ENCODE data around the gene MICALL2. TPM values are rescaled to one million over a fixed set of nuclear protein-coding genes. Genes with fewer than 3 reads are reported as not detected.

Gene MICALL2
- 15.1 and 19.0 TPM in 2 replicates for total RNA-seq (2014; rRNA removed; shearing (Covaris generic))

GRCh38 chr7:1458683-1459511 is at the start of gene MICALL2:
Gene MICALL2, minus strand, starts transcription at chr7:1459470. Its CDS starts 144 bp downstream, at chr7:1459326.
- DNase-seq (ENCODE audit: low read depth) = peak; percentile 98

GRCh38 chr7:1508277-1508758 is 49.0 kb upstream of the MICALL2 start:
- no peak for DNase-seq (ENCODE audit: low read depth)

GRCh38 chr7:1505731-1506550 is 46.7 kb upstream of the MICALL2 start:
- DNase-seq (ENCODE audit: low read depth) = no peak

GRCh38 chr7:1503816-1504775 is 44.8 kb upstream of the MICALL2 start, which contains the start of gene INTS1:
Gene INTS1, minus strand, starts transcription at chr7:1504389. Its CDS starts 429 bp downstream, at chr7:1503960.
- peak; percentile 96 for DNase-seq (ENCODE audit: low read depth)

- DNase-seq (ENCODE audit: low read depth) = no peak
Measured at GRCh38 chr7:1503390-1503789, 44.1 kb upstream of the MICALL2 start.

GRCh38 chr7:1502845-1503244 is 43.6 kb upstream of the MICALL2 start:
- DNase-seq (ENCODE audit: low read depth) = no peak

- no peak for DNase-seq (ENCODE audit: low read depth)
Measured at GRCh38 chr7:1501487-1502270, 42.4 kb upstream of the MICALL2 start.

GRCh38 chr7:1500064-1500807 is 41.0 kb upstream of the MICALL2 start:
- no peak for DNase-seq (ENCODE audit: low read depth)

GRCh38 chr7:1499367-1500029 is 40.2 kb upstream of the MICALL2 start:
- no peak for DNase-seq (ENCODE audit: low read depth)

- DNase-seq (ENCODE audit: low read depth) = no peak
Measured at GRCh38 chr7:1498370-1499305, 39.4 kb upstream of the MICALL2 start.

- DNase-seq (ENCODE audit: low read depth) = no peak
Measured at GRCh38 chr7:1497293-1497927, 38.1 kb upstream of the MICALL2 start.

- DNase-seq (ENCODE audit: low read depth) = no peak
Measured at GRCh38 chr7:1496531-1497292, 37.4 kb upstream of the MICALL2 start.

- no peak for DNase-seq (ENCODE audit: low read depth)
Measured at GRCh38 chr7:1495564-1496242, 36.4 kb upstream of the MICALL2 start.

GRCh38 chr7:1494866-1495563 is 35.7 kb upstream of the MICALL2 start:
- DNase-seq (ENCODE audit: low read depth) = no peak

GRCh38 chr7:1494447-1494846 is 35.2 kb upstream of the MICALL2 start:
- DNase-seq (ENCODE audit: low read depth) = no peak

- no peak for DNase-seq (ENCODE audit: low read depth)
Measured at GRCh38 chr7:1493571-1493970, 34.3 kb upstream of the MICALL2 start.
